Measurements from ENCODE around the gene EVA1A.

- no peak for TF ChIP-seq CTCF (IDR thresholded peaks at IDR 0.05; ENCODE audit: low read depth, low read length, missing input control)
- no peak for TF ChIP-seq JUND (IDR thresholded peaks at IDR 0.05)
- TF ChIP-seq YY1 (IDR thresholded peaks at IDR 0.05), result no peak
Observed at GRCh38 chr2:75587954-75588587, 27.3 kb upstream of the EVA1A start.
